Osteocyte (in vitro differentiated cells): ENCODE measurements around the gene GALNT7. TPM values are rescaled to one million over a fixed set of nuclear protein-coding genes. Genes with fewer than 3 reads are reported as not detected.

Experiments
- DNase-seq: peaks from one replicate; pipeline ENCODE4 v3.0.0; 2021; ENCODE audit warnings: mixed read lengths; ENCODE audit not compliant: unreplicated experiment; ENCODE audit errors: extremely low spot score
- H3K27ac Mint-ChIP-seq: one replicate; pipeline ENCODE4 v1.8.0; 2021; ENCODE audit warnings: mild to moderate bottlenecking, mixed read lengths; ENCODE audit not compliant: unreplicated experiment
- H3K27me3 Mint-ChIP-seq: one replicate; pipeline ENCODE4 v1.8.0; 2021; ENCODE audit warnings: mixed read lengths; ENCODE audit not compliant: unreplicated experiment
- H3K36me3 Mint-ChIP-seq: one replicate; pipeline ENCODE4 v1.8.0; 2021; ENCODE audit warnings: mixed read lengths; ENCODE audit not compliant: unreplicated experiment
- H3K4me1 Mint-ChIP-seq: one replicate; pipeline ENCODE4 v1.8.0; 2021; ENCODE audit warnings: mixed read lengths; ENCODE audit not compliant: unreplicated experiment
- H3K4me3 Mint-ChIP-seq: one replicate; pipeline ENCODE4 v1.8.0; 2021; ENCODE audit warnings: mild to moderate bottlenecking, moderate library complexity, mixed read lengths; ENCODE audit not compliant: unreplicated experiment
- H3K9me3 Mint-ChIP-seq: one replicate; pipeline ENCODE4 v1.8.0; 2021; ENCODE audit warnings: mixed read lengths; ENCODE audit not compliant: unreplicated experiment
- CTCF ChIP-seq: fragments of 200-600 bp; sonication (generic); IDR thresholded peaks from 2 replicates; pipeline ENCODE4 v1.5.0; 2021; ENCODE audit warnings: antibody characterized with exemption, mild to moderate bottlenecking, moderate library complexity
- total RNA-seq: library from RNA; stranded (reverse); gene quantifications from 2 replicates; pipeline ENCODE4 v1.2.1, GENCODE V29; 2021

The GALNT7 gene
- total RNA-seq, 1 donor from 2014 or later, result 38.5 TPM

GRCh38 chr4:173243321-173243720 is 74.7 kb downstream of the GALNT7 start:
- Mint-ChIP-seq H3K9me3 (no peaks in the 10 kb centered on the region), H3K36me3 (no peaks in the 10 kb centered on the region), H3K4me1 (peaks cover 16% of the 10 kb centered on the region), H3K27ac (no peak overlapping the region), H3K4me3 (no peak overlapping the region), H3K27me3 (no peaks in the 10 kb centered on the region)
- no peak for TF ChIP-seq CTCF
- no peak for DNase-seq

- TF ChIP-seq CTCF, result no peak
- H3K27me3 Mint-ChIP-seq, result no peaks in the 10 kb centered on the region
- peaks cover 16% of the 10 kb centered on the region for H3K4me1 Mint-ChIP-seq
- H3K4me3 Mint-ChIP-seq, result no peak overlapping the region
- H3K27ac Mint-ChIP-seq, result no peak overlapping the region
- no peak for DNase-seq
- H3K36me3 Mint-ChIP-seq, result no peaks in the 10 kb centered on the region
- no peaks in the 10 kb centered on the region for H3K9me3 Mint-ChIP-seq
These were observed 75.5 kb downstream of the GALNT7 start for GRCh38 chr4:173243917-173244658.

GRCh38 chr4:173245952-173246351 is 77.3 kb downstream of the GALNT7 start:
- H3K9me3 Mint-ChIP-seq, result no peaks in the 10 kb centered on the region
- H3K4me3 Mint-ChIP-seq, result no peak overlapping the region
- peaks cover 20% of the 10 kb centered on the region for H3K4me1 Mint-ChIP-seq
- no peak overlapping the region for H3K27ac Mint-ChIP-seq
- H3K27me3 Mint-ChIP-seq, result no peaks in the 10 kb centered on the region
- TF ChIP-seq CTCF, result no peak
- H3K36me3 Mint-ChIP-seq, result peaks cover 5% of the 10 kb centered on the region
- no peak for DNase-seq

- H3K27ac Mint-ChIP-seq, result no peak overlapping the region
These were observed 78.1 kb downstream of the GALNT7 start for GRCh38 chr4:173246719-173247118.

More at GRCh38 chr4:173246719-173247118, 78.1 kb downstream of the GALNT7 start:
- Mint-ChIP-seq H3K4me1 (peaks cover 27% of the 10 kb centered on the region), H3K36me3 (peaks cover 5% of the 10 kb centered on the region), H3K27me3 (no peaks in the 10 kb centered on the region), H3K9me3 (no peaks in the 10 kb centered on the region), H3K4me3 (no peak overlapping the region)
- DNase-seq, result no peak
- no peak for TF ChIP-seq CTCF
